NCI-H2029 (cell line): Measurements from ENCODE around the gene CLEC10A.
"Not testable (repeated sequence)": the region's sequence is repeated elsewhere in the genome, so short reads cannot be mapped to it uniquely, and the experiment has no call there.

Experiments
- DNase-seq: peaks from one replicate; lab custom pipeline; 2025; lab: John Stamatoyannopoulos, UW

CLEC10A gene

GRCh38 chr17:7079581-7080455, at the start of gene CLEC10A:
Gene CLEC10A (minus strand): TSS chr17:7080251. CDS start chr17:7078812, 1,439 bp downstream.
- no peak for DNase-seq

- DNase-seq: no peak
Measured at GRCh38 chr17:7129311-7129710, 49.3 kb upstream of the CLEC10A start.

- DNase-seq: no peak
Measured at GRCh38 chr17:7128160-7128559, 48.1 kb upstream of the CLEC10A start.

- DNase-seq: not testable (repeated sequence)
Measured at GRCh38 chr17:7127501-7127900, 47.5 kb upstream of the CLEC10A start.

- DNase-seq: not testable (repeated sequence)
Measured at GRCh38 chr17:7126386-7126785, 46.3 kb upstream of the CLEC10A start.

- DNase-seq: no peak
Measured at GRCh38 chr17:7124923-7125322, 44.9 kb upstream of the CLEC10A start.

GRCh38 chr17:7123844-7124243, 43.8 kb upstream of the CLEC10A start:
- DNase-seq: no peak

- DNase-seq: no peak
Measured at GRCh38 chr17:7122381-7122780, 42.3 kb upstream of the CLEC10A start.

- not testable (repeated sequence) for DNase-seq
Measured at GRCh38 chr17:7120635-7121034, 40.6 kb upstream of the CLEC10A start.

- no peak for DNase-seq
Measured at GRCh38 chr17:7120123-7120522, 40.1 kb upstream of the CLEC10A start.

- DNase-seq: no peak
Measured at GRCh38 chr17:7119314-7119713, 39.3 kb upstream of the CLEC10A start.

GRCh38 chr17:7114875-7115614, 35.0 kb upstream of the CLEC10A start:
- no peak for DNase-seq

- DNase-seq: no peak
Measured at GRCh38 chr17:7114241-7114874, 34.3 kb upstream of the CLEC10A start, which contains the start of gene ASGR2. Gene ASGR2 (minus strand): TSS chr17:7114822. CDS start chr17:7114240, 582 bp downstream.

GRCh38 chr17:7113273-7114071, 33.4 kb upstream of the CLEC10A start:
- no peak for DNase-seq

GRCh38 chr17:7112510-7113108, 32.6 kb upstream of the CLEC10A start:
- no peak for DNase-seq

GRCh38 chr17:7111784-7112509, 31.9 kb upstream of the CLEC10A start:
- no peak for DNase-seq

- DNase-seq: no peak
Measured at GRCh38 chr17:7110617-7111306, 30.7 kb upstream of the CLEC10A start.

GRCh38 chr17:7109461-7110322, 29.6 kb upstream of the CLEC10A start:
- DNase-seq: no peak

GRCh38 chr17:7108981-7109380, 28.9 kb upstream of the CLEC10A start:
- DNase-seq: no peak
